PC-9 (cell line): Measurements from ENCODE around the gene TBC1D3B. TPM values are rescaled to one million over a fixed set of nuclear protein-coding genes. Genes with fewer than 3 reads are reported as not detected.
"Not testable (repeated sequence)": the region's sequence is repeated elsewhere in the genome, so short reads cannot be mapped to it uniquely, and the experiment has no call there.

Experiments
- Bru-seq: library from RNA; stranded (reverse); fragments of 400-500 nt; gene quantifications from one replicate; lab custom pipeline; 2021; lab: Mats Ljungman, UMichigan
- BruChase-seq, 2 experiments: library from RNA; stranded (reverse); fragments of 400-500 nt; gene quantifications; one replicate each; lab custom pipeline; 2021; lab: Mats Ljungman, UMichigan
- BruUV-seq: library from RNA; stranded (reverse); fragments of 400-500 nt; replicated peaks from 2 replicates; lab custom pipeline; 2021; lab: Mats Ljungman, UMichigan
- CTCF ChIA-PET: fragments of 300-600 bp; sonication (Branson Sonifier 250); formaldehyde crosslinking; loops from one replicate; lab custom pipeline; 2022; ENCODE audit warnings: antibody characterized with exemption; lab: Charles Lee
- POLR2A ChIA-PET: fragments of 300-600 bp; sonication (Branson Sonifier 250); formaldehyde crosslinking; loops from one replicate; lab custom pipeline; 2022; ENCODE audit warnings: antibody characterized with exemption; ENCODE audit not compliant: unreplicated experiment; lab: Charles Lee
- DNase-seq, 2 experiments: peaks; one replicate each; pipeline versions ENCODE4 v3.0.0 to v3.0.0-alpha.2; 2015 to 2022; ENCODE audit warnings: mixed read lengths in 1 of 2
- H2AFZ ChIP-seq: fragments of 200-600 bp; sonication (generic); 2 replicates; pipeline ENCODE4 v1.8.1; 2017; ENCODE audit warnings: antibody characterized with exemption
- H3F3A ChIP-seq: fragments of 200-600 bp; sonication (generic); 2 replicates; pipeline ENCODE4 v1.8.1; 2017; ENCODE audit warnings: antibody characterized with exemption, mild to moderate bottlenecking, low read depth; ENCODE audit not compliant: insufficient read depth
- H3K27ac ChIP-seq: fragments of 200-600 bp; sonication (generic); 2 replicates; pipeline ENCODE4 v1.6.1; 2016; ENCODE audit warnings: mixed run types
- H3K27me3 ChIP-seq: fragments of 200-600 bp; sonication (generic); 2 replicates; pipeline ENCODE4 v1.6.1; 2016; ENCODE audit warnings: low read depth, mixed run types; ENCODE audit not compliant: insufficient read depth
- H3K36me3 ChIP-seq: fragments of 200-600 bp; sonication (generic); 2 replicates; pipeline ENCODE4 v1.6.1; 2016; ENCODE audit warnings: low read depth, mixed run types
- H3K4me1 ChIP-seq: fragments of 200-600 bp; sonication (generic); replicated peaks from 2 replicates; pipeline ENCODE4 v1.6.1; 2016; ENCODE audit warnings: mixed run types; ENCODE audit not compliant: insufficient read depth
- H3K4me2 ChIP-seq: fragments of 200-600 bp; sonication (generic); 2 replicates; pipeline ENCODE4 v1.6.1; 2017; ENCODE audit warnings: mixed run types
- H3K4me3 ChIP-seq: fragments of 200-600 bp; sonication (generic); 2 replicates; pipeline ENCODE4 v1.6.1; 2016; ENCODE audit warnings: mixed run types
- H3K79me2 ChIP-seq: fragments of 200-600 bp; sonication (generic); 2 replicates; pipeline ENCODE4 v1.6.1; 2017; ENCODE audit warnings: low read depth, mixed run types
- H3K9me2 ChIP-seq: fragments of 200-600 bp; sonication (generic); 2 replicates; pipeline ENCODE4 v1.8.1; 2017; ENCODE audit warnings: mild to moderate bottlenecking; ENCODE audit not compliant: insufficient read depth
- H3K9me3 ChIP-seq: fragments of 200-600 bp; sonication (generic); 2 replicates; pipeline ENCODE4 v1.8.1; 2016; ENCODE audit warnings: low read depth; ENCODE audit not compliant: insufficient read depth
- H4K20me1 ChIP-seq: fragments of 200-600 bp; sonication (generic); 2 replicates; pipeline ENCODE4 v1.8.1; 2017; ENCODE audit not compliant: insufficient read depth
- intact Hi-C: fragments of 100-400 bp; cut with micrococcal nuclease; formaldehyde crosslinking; loops from one replicate; pipeline ENCODE4 v1.10.0; 2022; ENCODE audit not compliant: unreplicated experiment
- long read RNA-seq: library from polyadenylated mRNA; stranded (forward); transcript quantifications from one replicate; pipeline ENCODE4 v2.0.0, GENCODE V29; 2022
- total RNA-seq: library from RNA; stranded (reverse); gene quantifications from 2 replicates; pipeline ENCODE4 v1.2.3, GENCODE V29; 2021

The TBC1D3B gene
- total RNA-seq (13.8 and 18.6 TPM in 2 replicates), Bru-seq, nascent RNA (percentile 17 among the genes with signal in this experiment), BruChase-seq, experiment 1, labeled RNA remaining after a 2-hour chase (percentile 40 among the genes with signal in this experiment), BruChase-seq, experiment 2, labeled RNA remaining after a 6-hour chase (percentile 32 among the genes with signal in this experiment)
- long read RNA-seq = 0 reads

DNA sequence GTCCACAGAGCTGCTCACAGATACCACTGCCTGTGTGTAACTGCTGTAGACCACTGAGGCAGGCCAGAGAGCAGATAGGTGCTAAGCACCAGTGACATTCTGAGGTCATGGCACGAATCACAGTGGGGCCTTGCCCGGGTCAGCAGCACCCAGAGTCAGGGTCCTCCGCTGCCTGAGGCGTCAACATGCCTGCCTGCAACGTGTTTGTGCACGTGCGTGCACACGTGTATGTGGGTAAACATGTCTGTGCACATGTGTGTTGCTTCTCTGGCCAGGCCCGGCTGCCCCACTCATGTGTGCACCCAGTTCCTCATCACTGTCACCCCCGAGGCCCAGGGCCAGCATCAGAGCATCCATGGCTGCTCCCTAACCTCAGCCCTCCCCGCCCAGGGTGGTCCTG, at the start of gene TBC1D3B:
Gene TBC1D3B (minus strand): TSS at position 101 of the 400 bp plus-strand sequence. CDS start 1,586 bp downstream, outside the sequence.
- H3K4me2 ChIP-seq, DNase-seq, H3K27ac ChIP-seq, H3F3A ChIP-seq, H4K20me1 ChIP-seq, H3K79me2 ChIP-seq, H3K9me2 ChIP-seq, H3K4me3 ChIP-seq, intact Hi-C loops, BruUV-seq, H2AFZ ChIP-seq, CTCF ChIA-PET, POLR2A ChIA-PET, H3K36me3 ChIP-seq, H3K4me1 ChIP-seq, H3K9me3 ChIP-seq: not testable (repeated sequence)
- H3K27me3 ChIP-seq = peaks cover 16% of the 10 kb centered on the region

DNA sequence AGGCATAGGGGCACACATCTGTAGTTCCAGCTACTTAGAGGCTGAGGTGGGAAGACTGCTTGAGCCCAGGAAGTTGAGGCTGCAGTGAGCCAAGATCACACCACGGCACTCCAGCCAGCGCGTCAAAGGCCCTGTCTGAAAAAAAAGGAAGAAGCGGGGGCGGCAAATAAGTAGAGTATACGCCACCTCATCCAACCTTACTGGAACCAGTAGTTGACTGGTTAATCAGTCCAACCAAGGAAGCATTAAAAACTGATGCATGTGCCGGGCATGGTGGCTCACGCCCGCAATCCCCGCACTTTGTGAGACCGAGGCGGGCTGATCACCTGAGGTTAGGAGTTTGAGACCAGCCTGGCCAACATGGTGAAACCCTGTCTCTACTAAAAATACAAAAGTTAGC, 46.5 kb upstream of the TBC1D3B start:
- H3K4me1 ChIP-seq, intact Hi-C loops, H4K20me1 ChIP-seq, H3K4me2 ChIP-seq, CTCF ChIA-PET, POLR2A ChIA-PET, DNase-seq, H3K9me2 ChIP-seq, H2AFZ ChIP-seq, H3K9me3 ChIP-seq, H3F3A ChIP-seq, H3K27ac ChIP-seq, H3K4me3 ChIP-seq, H3K36me3 ChIP-seq, H3K79me2 ChIP-seq, BruUV-seq: not testable (repeated sequence)
- peaks cover 31% of the 10 kb centered on the region for H3K27me3 ChIP-seq

DNA sequence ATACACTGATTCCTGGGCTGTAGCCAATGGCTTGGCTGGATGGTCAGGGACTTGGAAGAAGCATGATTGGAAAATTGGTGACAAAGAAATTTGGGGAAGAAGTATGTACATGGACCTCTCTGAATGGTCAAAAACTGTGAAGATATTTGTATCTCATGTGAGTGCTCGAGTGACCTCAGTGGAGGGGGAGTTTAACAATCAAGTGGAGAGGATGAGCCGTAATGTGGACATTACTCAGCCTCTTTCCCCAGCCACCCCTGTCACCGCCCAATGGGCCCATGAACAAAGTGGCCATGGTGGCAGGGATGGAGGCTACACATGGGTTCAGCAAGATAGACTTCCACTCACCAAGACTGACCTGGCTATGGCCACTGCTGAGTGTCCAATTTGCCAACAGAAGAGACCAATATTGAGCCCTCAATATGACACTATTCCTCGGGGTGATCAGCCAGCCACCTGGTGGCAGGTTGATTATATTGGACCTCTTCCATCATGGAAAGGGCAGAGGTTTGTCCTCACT, 45.2 kb upstream of the TBC1D3B start:
- BruUV-seq, H3K27ac ChIP-seq, H3K9me3 ChIP-seq, H3K36me3 ChIP-seq, CTCF ChIA-PET, H3K4me3 ChIP-seq, H3K4me1 ChIP-seq, H3F3A ChIP-seq, H4K20me1 ChIP-seq, H3K9me2 ChIP-seq, POLR2A ChIA-PET, DNase-seq, H2AFZ ChIP-seq, H3K4me2 ChIP-seq, intact Hi-C loops, H3K79me2 ChIP-seq: not testable (repeated sequence)
- H3K27me3 ChIP-seq = peaks cover 35% of the 10 kb centered on the region

DNA sequence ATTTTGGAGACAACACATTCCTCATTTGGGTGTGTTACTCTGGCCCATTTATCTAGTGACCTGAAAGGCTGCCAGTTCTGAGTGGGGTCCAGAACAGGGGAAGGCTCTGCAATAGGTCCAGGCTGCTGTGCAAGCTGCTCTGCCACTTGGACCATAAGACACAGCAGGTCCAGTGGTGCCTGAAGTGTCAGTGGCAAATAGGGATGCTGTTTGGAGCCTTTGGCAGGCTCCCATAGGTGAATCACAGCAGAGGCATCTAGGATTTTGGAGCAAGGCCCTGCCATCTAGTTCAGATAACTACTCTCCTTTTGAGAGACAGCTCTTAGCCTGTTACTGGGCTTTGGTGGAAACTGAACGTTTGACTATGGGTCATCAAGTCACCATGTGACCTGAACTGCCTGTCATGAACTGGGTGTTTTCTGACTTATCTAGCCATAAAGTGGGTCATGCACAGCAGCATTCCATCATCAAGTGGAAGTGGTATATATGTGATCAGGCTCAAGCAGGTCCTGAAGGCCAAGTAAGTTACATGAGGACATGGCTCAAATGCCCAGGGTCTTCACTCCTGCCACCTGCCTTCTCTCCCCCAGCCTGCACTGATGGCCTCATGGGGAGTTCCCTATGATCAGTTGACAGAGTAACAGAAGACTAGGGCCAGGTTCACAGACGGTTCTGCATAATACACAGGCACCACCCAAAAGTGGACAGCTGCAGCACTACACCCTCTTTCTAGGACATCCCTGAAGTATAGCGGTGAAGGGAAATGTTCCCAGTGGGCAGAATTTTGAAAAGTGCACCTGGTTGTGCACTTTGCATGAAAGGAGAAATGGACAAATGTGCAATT, 44.5 kb upstream of the TBC1D3B start:
- BruUV-seq, H3K4me2 ChIP-seq, H3K36me3 ChIP-seq, H4K20me1 ChIP-seq, DNase-seq, H3K79me2 ChIP-seq, H3K4me1 ChIP-seq, H2AFZ ChIP-seq, H3K4me3 ChIP-seq, intact Hi-C loops, H3K9me3 ChIP-seq, H3F3A ChIP-seq, POLR2A ChIA-PET, H3K9me2 ChIP-seq, CTCF ChIA-PET, H3K27ac ChIP-seq: not testable (repeated sequence)
- peaks cover 41% of the 10 kb centered on the region for H3K27me3 ChIP-seq

DNA sequence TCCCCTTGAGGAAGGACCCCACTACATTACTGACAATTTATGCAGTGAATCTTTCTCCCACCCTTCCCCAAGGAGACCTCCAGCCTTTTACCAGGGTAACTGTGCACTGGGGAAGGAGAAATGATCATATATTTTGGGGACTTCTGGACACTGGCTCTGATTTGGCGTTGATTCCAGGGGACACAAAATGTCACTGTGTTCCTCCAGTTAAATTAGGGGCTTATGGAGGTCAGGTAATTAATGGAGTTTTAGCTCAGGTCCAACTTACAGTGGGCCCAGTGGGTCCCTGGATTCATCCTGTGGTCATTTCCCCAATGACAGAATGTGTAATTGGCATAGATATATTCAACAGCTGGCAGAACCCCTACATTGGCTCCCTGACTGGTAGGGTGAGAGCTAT, 43.1 kb upstream of the TBC1D3B start:
- H3K79me2 ChIP-seq, H3K4me1 ChIP-seq, H3K9me2 ChIP-seq, H3K36me3 ChIP-seq, H3K9me3 ChIP-seq, H3F3A ChIP-seq, POLR2A ChIA-PET, DNase-seq, intact Hi-C loops, H4K20me1 ChIP-seq, H2AFZ ChIP-seq, BruUV-seq, CTCF ChIA-PET, H3K4me3 ChIP-seq, H3K27ac ChIP-seq, H3K4me2 ChIP-seq: not testable (repeated sequence)
- peaks cover 52% of the 10 kb centered on the region for H3K27me3 ChIP-seq

DNA sequence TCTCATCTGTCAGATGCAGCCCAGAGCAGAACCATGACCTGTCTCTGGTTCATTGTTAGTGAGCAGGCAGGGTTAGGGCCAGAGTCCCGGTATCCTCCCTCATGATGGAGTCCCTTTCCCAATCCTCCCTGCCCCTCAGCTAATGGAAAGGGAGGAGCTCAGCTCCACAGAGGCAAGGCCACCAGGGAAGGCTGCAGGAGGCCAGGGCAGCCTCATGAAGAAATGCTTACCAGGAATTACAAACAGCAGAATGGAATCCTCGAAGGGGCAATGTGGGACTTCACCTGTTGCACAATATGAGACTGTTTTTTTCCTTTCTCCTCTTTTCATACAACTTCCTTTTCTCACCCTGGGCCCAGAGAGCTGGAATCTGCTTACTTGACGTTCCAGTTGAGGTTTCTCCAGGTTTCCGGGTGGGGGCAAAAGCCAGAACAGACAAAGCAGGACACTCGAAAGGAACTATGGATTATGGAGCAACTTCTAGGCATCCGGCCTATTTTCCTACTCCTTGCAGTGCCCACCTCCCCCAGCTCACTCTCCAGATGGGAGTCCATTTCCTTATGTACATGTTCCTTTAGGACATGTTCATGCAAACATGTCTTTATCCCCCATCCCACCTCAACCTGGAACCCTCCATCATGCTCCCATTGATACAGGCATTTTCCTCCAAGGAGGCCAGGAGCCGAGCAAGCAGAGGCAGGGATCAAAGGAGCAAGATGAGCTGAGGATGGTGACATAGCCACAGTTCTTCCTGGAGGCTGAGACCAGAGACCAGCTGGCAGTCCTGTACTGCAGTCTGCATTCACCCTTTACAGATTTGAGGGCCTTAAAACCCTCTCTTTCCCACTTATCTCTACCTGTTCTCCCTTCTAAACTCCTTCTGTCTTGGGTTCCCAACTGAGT, 39.2 kb upstream of the TBC1D3B start:
- intact Hi-C loops, BruUV-seq: not testable (repeated sequence)

More for the DNA sequence above, 39.2 kb upstream of the TBC1D3B start:
- H3K4me1 ChIP-seq, H2AFZ ChIP-seq, H3K4me2 ChIP-seq, H3K9me3 ChIP-seq, DNase-seq, H3F3A ChIP-seq, H3K79me2 ChIP-seq, H3K36me3 ChIP-seq, H3K27ac ChIP-seq, H3K4me3 ChIP-seq, H4K20me1 ChIP-seq, H3K9me2 ChIP-seq, CTCF ChIA-PET, POLR2A ChIA-PET: not testable (repeated sequence)
- peaks cover 71% of the 10 kb centered on the region for H3K27me3 ChIP-seq
